DND-41 (cell line): ENCODE results near the gene CSNK1G1.

ENCODE experiments used
- ATAC-seq: fragments of 200-7000 bp; cut with Tn5 transposase; 3 replicates; pipeline ENCODE4 v1.9.1; 2021; ENCODE audit warnings: low read depth; ENCODE audit not compliant: insufficient read depth
- DNase-seq: peaks from one replicate; pipeline ENCODE4 v3.0.0-alpha.2; 2020
- H2AFZ ChIP-seq: 2 replicates; pipeline ENCODE4 v1.6.0; 2012; ENCODE audit warnings: low read depth, low read length
- H3K27ac ChIP-seq: 2 replicates; pipeline ENCODE4 v1.5.1; 2012; ENCODE audit warnings: low read length, inconsistent platforms
- H3K27me3 ChIP-seq: fragments of 200-600 bp; sonication (generic); 2 replicates; pipeline ENCODE4 v1.6.0; 2012; ENCODE audit warnings: low read length, mild to moderate bottlenecking, inconsistent platforms; ENCODE audit not compliant: insufficient read depth, poor library complexity
- H3K36me3 ChIP-seq: 2 replicates; pipeline ENCODE4 v1.5.1; 2012; ENCODE audit warnings: low read length, inconsistent platforms; ENCODE audit not compliant: insufficient read depth
- H3K4me1 ChIP-seq: 2 replicates; pipeline ENCODE4 v1.5.1; 2012; ENCODE audit warnings: mild to moderate bottlenecking, low read length; ENCODE audit not compliant: insufficient read depth
- H3K4me2 ChIP-seq: 2 replicates; pipeline ENCODE4 v1.6.0; 2012; ENCODE audit warnings: mild to moderate bottlenecking, moderate library complexity, low read length, inconsistent platforms; ENCODE audit not compliant: insufficient read depth
- H3K4me3 ChIP-seq, 2 experiments: fragments of 200-600 bp in 1 of 2; shearing (Covaris generic) in 1 of 2; 2 replicates each; pipeline ENCODE4 v1.5.1; 2012 to 2016; ENCODE audit warnings: inconsistent platforms in 2 of 2, low read length in 2 of 2, mild to moderate bottlenecking in 2 of 2, low read depth in 1 of 2, moderate library complexity in 1 of 2
- H3K79me2 ChIP-seq: 2 replicates; pipeline ENCODE4 v1.6.0; 2012; ENCODE audit warnings: low read length, inconsistent platforms; ENCODE audit not compliant: insufficient read depth
- H3K9ac ChIP-seq: 2 replicates; pipeline ENCODE4 v1.6.0; 2012; ENCODE audit warnings: low read depth, mild to moderate bottlenecking, inconsistent platforms, low read length, moderate library complexity
- H3K9me3 ChIP-seq: 2 replicates; pipeline ENCODE4 v1.5.1; 2012; ENCODE audit warnings: low read length, moderate library complexity, mild to moderate bottlenecking, inconsistent platforms; ENCODE audit not compliant: insufficient read depth, severe bottlenecking
- H4K20me1 ChIP-seq: 2 replicates; pipeline ENCODE4 v1.6.0; 2012; ENCODE audit warnings: low read length; ENCODE audit not compliant: insufficient read depth
- EZH2 ChIP-seq: IDR thresholded peaks from 3 replicates; pipeline ENCODE4 v1.6.1; 2012; ENCODE audit warnings: borderline replicate concordance, low read depth, mild to moderate bottlenecking, moderate library complexity, low read length, inconsistent platforms; ENCODE audit not compliant: severe bottlenecking
- TF ChIP-seq, protein P1 (sequence below): IDR thresholded peaks from 2 replicates; pipeline ENCODE4 v1.5.1; 2012; ENCODE audit warnings: borderline replicate concordance, low read length, moderate library complexity, mild to moderate bottlenecking; ENCODE audit not compliant: poor library complexity, severe bottlenecking; ENCODE audit errors: extremely low read depth

The CSNK1G1 gene

DNA sequence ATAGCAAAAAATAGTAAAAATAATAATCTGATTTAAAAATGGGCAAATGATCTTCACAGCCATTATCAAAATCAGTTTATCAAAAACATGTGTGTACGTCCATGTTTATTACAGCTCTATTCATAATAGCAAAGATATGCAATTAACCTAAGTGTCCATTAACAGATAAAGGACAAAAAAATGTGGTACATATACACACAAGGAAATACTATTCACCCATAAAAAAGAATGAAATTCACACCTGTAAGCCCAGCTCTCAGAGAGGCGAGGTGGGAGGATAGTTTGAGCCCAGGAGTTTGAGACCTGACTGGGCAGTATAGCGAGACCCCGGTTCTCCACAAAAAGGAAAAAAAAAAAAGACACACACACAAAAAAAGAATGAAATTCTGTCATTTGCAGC, 110.6 kb downstream of the CSNK1G1 start:
- no peaks in the 10 kb centered on the region for H3K4me1 ChIP-seq
- no peak overlapping the region for H3K4me3 ChIP-seq
- DNase-seq, result no peak
- no peak overlapping the region for H3K9ac ChIP-seq
- TF ChIP-seq EZH2, result no peak
- TF ChIP-seq, protein P1, sequence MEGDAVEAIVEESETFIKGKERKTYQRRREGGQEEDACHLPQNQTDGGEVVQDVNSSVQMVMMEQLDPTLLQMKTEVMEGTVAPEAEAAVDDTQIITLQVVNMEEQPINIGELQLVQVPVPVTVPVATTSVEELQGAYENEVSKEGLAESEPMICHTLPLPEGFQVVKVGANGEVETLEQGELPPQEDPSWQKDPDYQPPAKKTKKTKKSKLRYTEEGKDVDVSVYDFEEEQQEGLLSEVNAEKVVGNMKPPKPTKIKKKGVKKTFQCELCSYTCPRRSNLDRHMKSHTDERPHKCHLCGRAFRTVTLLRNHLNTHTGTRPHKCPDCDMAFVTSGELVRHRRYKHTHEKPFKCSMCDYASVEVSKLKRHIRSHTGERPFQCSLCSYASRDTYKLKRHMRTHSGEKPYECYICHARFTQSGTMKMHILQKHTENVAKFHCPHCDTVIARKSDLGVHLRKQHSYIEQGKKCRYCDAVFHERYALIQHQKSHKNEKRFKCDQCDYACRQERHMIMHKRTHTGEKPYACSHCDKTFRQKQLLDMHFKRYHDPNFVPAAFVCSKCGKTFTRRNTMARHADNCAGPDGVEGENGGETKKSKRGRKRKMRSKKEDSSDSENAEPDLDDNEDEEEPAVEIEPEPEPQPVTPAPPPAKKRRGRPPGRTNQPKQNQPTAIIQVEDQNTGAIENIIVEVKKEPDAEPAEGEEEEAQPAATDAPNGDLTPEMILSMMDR, result no peak
- no peak overlapping the region for H2AFZ ChIP-seq
- ATAC-seq, result no peak
- no peaks in the 10 kb centered on the region for H3K9me3 ChIP-seq
- H3K27ac ChIP-seq, result no peak overlapping the region
- no peaks in the 10 kb centered on the region for H4K20me1 ChIP-seq
- H3K27me3 ChIP-seq, result no peaks in the 10 kb centered on the region
- H3K79me2 ChIP-seq, result 0 out of 2 replicates have a peak, but pooled peaks cover 5% of the 10 kb centered on the region
- no peak overlapping the region for H3K4me2 ChIP-seq
- no peaks in the 10 kb centered on the region; the same call in 1 of the 2 replicates for H3K36me3 ChIP-seq

DNA sequence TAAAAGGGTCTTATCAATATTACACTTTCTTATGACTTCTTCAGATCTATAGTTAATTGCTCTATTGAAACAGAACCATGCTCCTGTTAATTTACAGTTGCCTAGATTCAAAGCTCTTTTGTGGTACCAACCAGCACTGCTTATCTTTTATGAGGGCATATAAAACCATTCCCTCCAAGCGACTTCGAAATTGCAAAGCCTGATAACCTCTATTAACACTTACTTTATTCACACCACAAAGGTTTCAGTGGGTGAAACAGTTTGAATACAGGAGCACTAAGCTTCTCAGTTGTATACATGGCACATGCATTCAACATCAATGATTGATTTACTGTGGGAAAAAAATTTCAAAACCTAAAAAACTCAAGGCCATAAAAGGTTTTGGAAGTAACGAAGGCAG, 118.3 kb downstream of the CSNK1G1 start:
- 0 out of 2 replicates have a peak, but pooled peaks cover 3% of the 10 kb centered on the region for H3K79me2 ChIP-seq
- H3K4me3 ChIP-seq, result no peak overlapping the region
- H3K9me3 ChIP-seq, result no peaks in the 10 kb centered on the region
- H4K20me1 ChIP-seq, result no peaks in the 10 kb centered on the region
- no peak overlapping the region for H3K9ac ChIP-seq
- H3K36me3 ChIP-seq, result no peaks in the 10 kb centered on the region
- TF ChIP-seq, protein P1, result no peak
- TF ChIP-seq EZH2, result no peak
- H3K4me2 ChIP-seq, result no peak overlapping the region
- H2AFZ ChIP-seq, result no peak overlapping the region
- ATAC-seq, result no peak
- no peaks in the 10 kb centered on the region for H3K4me1 ChIP-seq
- no peaks in the 10 kb centered on the region for H3K27me3 ChIP-seq
- no peak for DNase-seq
- H3K27ac ChIP-seq, result no peak overlapping the region

DNA sequence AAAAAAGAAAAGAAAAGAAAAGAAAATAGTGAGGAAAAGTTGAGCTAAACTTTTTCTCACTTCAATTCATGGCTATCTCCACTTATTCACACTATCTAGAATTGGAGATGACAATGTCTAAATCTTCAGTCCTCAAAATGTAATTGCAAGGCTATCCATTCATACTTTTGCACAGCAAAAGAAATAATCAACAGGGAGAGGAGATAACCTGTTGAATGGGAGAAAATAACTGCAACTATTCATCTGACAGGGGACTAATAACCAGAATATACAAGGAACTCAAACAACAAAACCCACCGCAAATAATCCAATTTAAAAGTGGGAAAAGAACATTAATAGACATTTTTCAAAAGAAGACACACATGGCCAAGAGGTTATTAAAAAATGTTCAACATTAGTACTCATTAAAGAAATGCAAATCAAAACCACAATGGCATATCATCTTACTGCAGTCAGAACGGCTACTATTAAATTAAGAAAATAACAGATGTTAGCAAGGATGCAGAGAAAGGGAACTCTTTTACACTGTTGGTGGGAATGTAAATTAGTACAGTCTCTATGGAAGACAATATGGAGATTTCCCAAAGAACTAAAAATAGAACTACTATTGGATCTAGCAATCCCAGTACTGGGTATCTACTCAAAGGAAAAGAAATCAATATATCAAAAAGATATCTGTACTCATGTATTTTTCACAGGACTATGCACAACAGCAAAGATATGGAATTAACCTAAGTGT, 119.6 kb downstream of the CSNK1G1 start:
- no peaks in the 10 kb centered on the region for H4K20me1 ChIP-seq
- ATAC-seq (no peak), DNase-seq (no peak)

More for the DNA sequence above, 119.6 kb downstream of the CSNK1G1 start:
- Histone ChIP-seq H3K36me3 (no peaks in the 10 kb centered on the region), H3K27ac (no peak overlapping the region), H3K9me3 (no peaks in the 10 kb centered on the region), H3K9ac (no peak overlapping the region), H3K27me3 (no peaks in the 10 kb centered on the region), H3K4me3 (no peak overlapping the region), H2AFZ (no peak overlapping the region), H3K79me2 (no peaks in the 10 kb centered on the region), H3K4me1 (no peaks in the 10 kb centered on the region), H3K4me2 (no peak overlapping the region)
- TF ChIP-seq, protein P1, result no peak
- no peak for TF ChIP-seq EZH2
